WI38 (cell line): ENCODE measurements around the gene BRD9.
"Not testable (repeated sequence)": the region's sequence is repeated elsewhere in the genome, so short reads cannot be mapped to it uniquely, and the experiment has no call there.

Experiments used
- H3K4me3 ChIP-seq: 2 replicates; pipeline ENCODE4 v1.5.1; 2011; ENCODE audit warnings: low read depth, mild to moderate bottlenecking, control low read depth, low read length
- CTCF ChIP-seq: IDR thresholded peaks from 2 replicates; pipeline ENCODE4 v1.5.1; 2012; ENCODE audit warnings: low read depth, mild to moderate bottlenecking, control low read depth, low read length

The BRD9 gene

GRCh38 chr5:852018-852417, 40.6 kb downstream of the BRD9 start:
- TF ChIP-seq CTCF, result no peak

GRCh38 chr5:851553-851952, 41.0 kb downstream of the BRD9 start:
- no peak overlapping the region for H3K4me3 ChIP-seq
- no peak for TF ChIP-seq CTCF

More at GRCh38 chr5:852018-852417, 40.6 kb downstream of the BRD9 start:
- H3K4me3 ChIP-seq, result no peak overlapping the region

- TF ChIP-seq CTCF, result no peak
- no peak overlapping the region for H3K4me3 ChIP-seq
Observed at GRCh38 chr5:851076-851475, 41.5 kb downstream of the BRD9 start.

GRCh38 chr5:850511-851006, 42.0 kb downstream of the BRD9 start, which contains the start of gene ZDHHC11:
Gene ZDHHC11 (minus strand): TSS chr5:850986. CDS start chr5:850602, 384 bp downstream.
- TF ChIP-seq CTCF, result no peak
- H3K4me3 ChIP-seq, result no peak within 1 kb of the TSS

GRCh38 chr5:849651-850301, 42.8 kb downstream of the BRD9 start:
- H3K4me3 ChIP-seq, result no peak overlapping the region
- TF ChIP-seq CTCF, result no peak

GRCh38 chr5:848671-849111, 43.9 kb downstream of the BRD9 start:
- TF ChIP-seq CTCF, result no peak
- H3K4me3 ChIP-seq, result no peak overlapping the region

- H3K4me3 ChIP-seq, result not testable (repeated sequence)
Observed at GRCh38 chr5:847736-848135, 44.9 kb downstream of the BRD9 start.

GRCh38 chr5:847212-847611, 45.4 kb downstream of the BRD9 start:
- H3K4me3 ChIP-seq, result not testable (repeated sequence)

GRCh38 chr5:846602-847091, 46.0 kb downstream of the BRD9 start:
- H3K4me3 ChIP-seq, result not testable (repeated sequence)

- not testable (repeated sequence) for H3K4me3 ChIP-seq
Observed at GRCh38 chr5:845676-846601, 46.7 kb downstream of the BRD9 start.

- not testable (repeated sequence) for H3K4me3 ChIP-seq
Observed at GRCh38 chr5:845031-845675, 47.4 kb downstream of the BRD9 start.
